ENCODE results near the gene TCP1. TPM values are rescaled to one million over a fixed set of nuclear protein-coding genes. Genes with fewer than 3 reads are reported as not detected.

The TCP1 gene
- total and polyA plus RNA-seq, 2 experiments from 2014 or later: 222 to 346 TPM

DNA sequence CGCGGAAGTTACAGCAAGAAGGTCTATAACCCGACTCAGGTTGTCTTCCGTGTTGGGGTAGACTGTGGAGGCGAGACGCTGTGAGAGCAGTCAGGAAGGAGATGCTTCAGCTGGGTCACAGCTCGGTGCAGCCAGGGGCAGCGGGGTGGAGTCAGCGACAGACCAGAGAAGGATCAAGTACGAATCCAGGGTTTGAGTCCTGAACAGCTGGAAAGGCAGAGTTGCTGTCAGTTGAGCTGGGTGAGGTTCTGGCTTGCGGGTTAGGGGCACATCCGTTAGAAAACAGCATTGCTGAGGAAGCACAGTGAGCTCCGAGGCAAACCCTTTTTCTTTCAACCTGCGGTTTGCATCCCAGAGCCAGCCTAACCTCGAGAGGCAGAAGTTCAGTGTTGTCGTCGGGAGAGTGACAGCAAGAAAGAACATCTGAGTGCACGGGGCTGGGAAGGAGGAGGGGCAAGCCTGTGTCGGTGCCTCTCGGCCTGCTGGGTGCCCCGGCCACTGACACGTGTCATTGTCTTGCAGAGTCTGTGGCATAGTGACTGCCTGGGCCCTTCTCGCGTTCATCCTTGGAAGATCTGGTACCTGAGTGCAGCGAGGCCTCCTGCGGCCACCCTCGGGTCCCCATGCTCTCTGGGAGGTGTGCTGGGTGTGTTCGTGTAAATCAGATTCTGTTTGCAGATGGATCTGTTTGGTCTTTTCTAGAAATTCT, 30.7 kb upstream of the TCP1 start (continued):
- TF ChIP-seq, protein P1, sequence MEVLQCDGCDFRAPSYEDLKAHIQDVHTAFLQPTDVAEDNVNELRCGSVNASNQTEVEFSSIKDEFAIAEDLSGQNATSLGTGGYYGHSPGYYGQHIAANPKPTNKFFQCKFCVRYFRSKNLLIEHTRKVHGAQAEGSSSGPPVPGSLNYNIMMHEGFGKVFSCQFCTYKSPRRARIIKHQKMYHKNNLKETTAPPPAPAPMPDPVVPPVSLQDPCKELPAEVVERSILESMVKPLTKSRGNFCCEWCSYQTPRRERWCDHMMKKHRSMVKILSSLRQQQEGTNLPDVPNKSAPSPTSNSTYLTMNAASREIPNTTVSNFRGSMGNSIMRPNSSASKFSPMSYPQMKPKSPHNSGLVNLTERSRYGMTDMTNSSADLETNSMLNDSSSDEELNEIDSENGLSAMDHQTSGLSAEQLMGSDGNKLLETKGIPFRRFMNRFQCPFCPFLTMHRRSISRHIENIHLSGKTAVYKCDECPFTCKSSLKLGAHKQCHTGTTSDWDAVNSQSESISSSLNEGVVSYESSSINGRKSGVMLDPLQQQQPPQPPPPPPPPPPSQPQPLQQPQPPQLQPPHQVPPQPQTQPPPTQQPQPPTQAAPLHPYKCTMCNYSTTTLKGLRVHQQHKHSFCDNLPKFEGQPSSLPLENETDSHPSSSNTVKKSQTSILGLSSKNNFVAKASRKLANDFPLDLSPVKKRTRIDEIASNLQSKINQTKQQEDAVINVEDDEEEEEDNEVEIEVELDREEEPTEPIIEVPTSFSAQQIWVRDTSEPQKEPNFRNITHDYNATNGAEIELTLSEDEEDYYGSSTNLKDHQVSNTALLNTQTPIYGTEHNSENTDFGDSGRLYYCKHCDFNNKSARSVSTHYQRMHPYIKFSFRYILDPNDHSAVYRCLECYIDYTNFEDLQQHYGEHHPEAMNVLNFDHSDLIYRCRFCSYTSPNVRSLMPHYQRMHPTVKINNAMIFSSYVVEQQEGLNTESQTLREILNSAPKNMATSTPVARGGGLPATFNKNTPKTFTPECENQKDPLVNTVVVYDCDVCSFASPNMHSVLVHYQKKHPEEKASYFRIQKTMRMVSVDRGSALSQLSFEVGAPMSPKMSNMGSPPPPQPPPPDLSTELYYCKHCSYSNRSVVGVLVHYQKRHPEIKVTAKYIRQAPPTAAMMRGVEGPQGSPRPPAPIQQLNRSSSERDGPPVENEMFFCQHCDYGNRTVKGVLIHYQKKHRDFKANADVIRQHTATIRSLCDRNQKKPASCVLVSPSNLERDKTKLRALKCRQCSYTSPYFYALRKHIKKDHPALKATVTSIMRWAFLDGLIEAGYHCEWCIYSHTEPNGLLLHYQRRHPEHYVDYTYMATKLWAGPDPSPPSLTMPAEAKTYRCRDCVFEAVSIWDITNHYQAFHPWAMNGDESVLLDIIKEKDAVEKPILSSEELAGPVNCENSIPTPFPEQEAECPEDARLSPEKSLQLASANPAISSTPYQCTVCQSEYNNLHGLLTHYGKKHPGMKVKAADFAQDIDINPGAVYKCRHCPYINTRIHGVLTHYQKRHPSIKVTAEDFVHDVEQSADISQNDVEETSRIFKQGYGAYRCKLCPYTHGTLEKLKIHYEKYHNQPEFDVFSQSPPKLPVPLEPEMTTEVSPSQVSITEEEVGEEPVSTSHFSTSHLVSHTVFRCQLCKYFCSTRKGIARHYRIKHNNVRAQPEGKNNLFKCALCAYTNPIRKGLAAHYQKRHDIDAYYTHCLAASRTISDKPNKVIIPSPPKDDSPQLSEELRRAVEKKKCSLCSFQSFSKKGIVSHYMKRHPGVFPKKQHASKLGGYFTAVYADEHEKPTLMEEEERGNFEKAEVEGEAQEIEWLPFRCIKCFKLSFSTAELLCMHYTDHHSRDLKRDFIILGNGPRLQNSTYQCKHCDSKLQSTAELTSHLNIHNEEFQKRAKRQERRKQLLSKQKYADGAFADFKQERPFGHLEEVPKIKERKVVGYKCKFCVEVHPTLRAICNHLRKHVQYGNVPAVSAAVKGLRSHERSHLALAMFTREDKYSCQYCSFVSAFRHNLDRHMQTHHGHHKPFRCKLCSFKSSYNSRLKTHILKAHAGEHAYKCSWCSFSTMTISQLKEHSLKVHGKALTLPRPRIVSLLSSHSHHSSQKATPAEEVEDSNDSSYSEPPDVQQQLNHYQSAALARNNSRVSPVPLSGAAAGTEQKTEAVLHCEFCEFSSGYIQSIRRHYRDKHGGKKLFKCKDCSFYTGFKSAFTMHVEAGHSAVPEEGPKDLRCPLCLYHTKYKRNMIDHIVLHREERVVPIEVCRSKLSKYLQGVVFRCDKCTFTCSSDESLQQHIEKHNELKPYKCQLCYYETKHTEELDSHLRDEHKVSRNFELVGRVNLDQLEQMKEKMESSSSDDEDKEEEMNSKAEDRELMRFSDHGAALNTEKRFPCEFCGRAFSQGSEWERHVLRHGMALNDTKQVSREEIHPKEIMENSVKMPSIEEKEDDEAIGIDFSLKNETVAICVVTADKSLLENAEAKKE (CRISPR knock-in tag; IDR thresholded peaks at IDR 0.05): no peak
- TF ChIP-seq ZNF331 (CRISPR knock-in tag; IDR thresholded peaks at IDR 0.05; ENCODE audit: low read depth) (no peak), POLR2AphosphoS5 (IDR thresholded peaks at IDR 0.05; ENCODE audit: low read depth) (no peak), JUNB (IDR thresholded peaks at IDR 0.05; ENCODE audit: unreplicated experiment) (no peak), EZH2 (IDR thresholded peaks at IDR 0.05; ENCODE audit: low read depth, unreplicated experiment) (no peak), STAT1 (IDR thresholded peaks at IDR 0.05; ENCODE audit: unreplicated experiment) (no peak), CREB1 (CRISPR knock-in tag; IDR thresholded peaks at IDR 0.05; ENCODE audit: low read depth) (no peak)
- TF ChIP-seq, protein P2, sequence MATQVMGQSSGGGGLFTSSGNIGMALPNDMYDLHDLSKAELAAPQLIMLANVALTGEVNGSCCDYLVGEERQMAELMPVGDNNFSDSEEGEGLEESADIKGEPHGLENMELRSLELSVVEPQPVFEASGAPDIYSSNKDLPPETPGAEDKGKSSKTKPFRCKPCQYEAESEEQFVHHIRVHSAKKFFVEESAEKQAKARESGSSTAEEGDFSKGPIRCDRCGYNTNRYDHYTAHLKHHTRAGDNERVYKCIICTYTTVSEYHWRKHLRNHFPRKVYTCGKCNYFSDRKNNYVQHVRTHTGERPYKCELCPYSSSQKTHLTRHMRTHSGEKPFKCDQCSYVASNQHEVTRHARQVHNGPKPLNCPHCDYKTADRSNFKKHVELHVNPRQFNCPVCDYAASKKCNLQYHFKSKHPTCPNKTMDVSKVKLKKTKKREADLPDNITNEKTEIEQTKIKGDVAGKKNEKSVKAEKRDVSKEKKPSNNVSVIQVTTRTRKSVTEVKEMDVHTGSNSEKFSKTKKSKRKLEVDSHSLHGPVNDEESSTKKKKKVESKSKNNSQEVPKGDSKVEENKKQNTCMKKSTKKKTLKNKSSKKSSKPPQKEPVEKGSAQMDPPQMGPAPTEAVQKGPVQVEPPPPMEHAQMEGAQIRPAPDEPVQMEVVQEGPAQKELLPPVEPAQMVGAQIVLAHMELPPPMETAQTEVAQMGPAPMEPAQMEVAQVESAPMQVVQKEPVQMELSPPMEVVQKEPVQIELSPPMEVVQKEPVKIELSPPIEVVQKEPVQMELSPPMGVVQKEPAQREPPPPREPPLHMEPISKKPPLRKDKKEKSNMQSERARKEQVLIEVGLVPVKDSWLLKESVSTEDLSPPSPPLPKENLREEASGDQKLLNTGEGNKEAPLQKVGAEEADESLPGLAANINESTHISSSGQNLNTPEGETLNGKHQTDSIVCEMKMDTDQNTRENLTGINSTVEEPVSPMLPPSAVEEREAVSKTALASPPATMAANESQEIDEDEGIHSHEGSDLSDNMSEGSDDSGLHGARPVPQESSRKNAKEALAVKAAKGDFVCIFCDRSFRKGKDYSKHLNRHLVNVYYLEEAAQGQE (IDR thresholded peaks at IDR 0.05; ENCODE audit: unreplicated experiment): no peak

Data from GM23338 (cell line).